Eye (tissue), 1 donor: Measurements from ENCODE around the gene MS4A1.
"Not testable (repeated sequence)": the region's sequence is repeated elsewhere in the genome, so short reads cannot be mapped to it uniquely, and the experiment has no call there.

ENCODE experiments used
- DNase-seq: peaks from one replicate; pipeline ENCODE4 v3.0.0-alpha.2; 2015

MS4A1 gene

GRCh38 chr11:60455531-60456042 is at the start of gene MS4A1:
Gene MS4A1 (plus strand): TSS chr11:60455847. CDS start chr11:60462375, 6,528 bp downstream.
- DNase-seq, result no peak

DNA sequence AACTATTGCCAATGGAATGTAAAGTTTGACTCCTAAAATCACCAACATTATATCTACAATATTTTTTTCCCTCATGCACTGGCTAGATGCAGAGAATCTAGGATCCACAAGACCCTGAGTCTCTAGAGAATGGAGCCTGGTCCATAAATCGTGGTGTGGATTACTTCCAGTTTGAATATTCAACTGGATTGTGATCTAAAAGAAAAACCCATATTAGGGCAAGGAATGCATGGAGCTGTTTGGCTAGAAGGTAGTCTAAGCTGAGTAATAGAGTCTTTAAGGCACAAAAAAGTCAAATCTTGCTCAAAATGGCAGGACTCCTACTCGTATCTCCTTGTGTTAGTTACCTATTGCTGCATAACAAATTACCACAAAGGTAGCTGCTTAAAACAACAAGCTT is 35.6 kb upstream of the MS4A1 start:
- no peak for DNase-seq

GRCh38 chr11:60422609-60423008 is 33.0 kb upstream of the MS4A1 start:
- DNase-seq, result no peak

DNA sequence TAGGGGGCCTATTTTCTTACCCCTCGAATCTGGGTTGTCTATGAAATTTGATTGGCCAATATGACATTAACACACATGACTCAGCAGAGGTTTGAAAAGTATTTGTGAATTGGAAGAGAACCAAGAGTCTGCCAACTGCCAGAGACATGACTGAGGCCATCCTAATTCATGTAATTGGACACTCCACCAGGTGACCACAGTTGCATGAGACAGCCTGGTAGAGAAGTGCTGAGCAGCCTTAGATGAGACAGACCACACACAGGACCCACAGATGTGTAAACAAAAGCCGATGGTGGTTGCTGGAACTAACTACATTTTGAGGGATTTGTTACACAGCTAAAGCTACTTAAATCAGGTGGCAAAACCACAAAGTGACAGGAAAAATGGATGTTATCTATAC is 27.1 kb upstream of the MS4A1 start:
- no peak for DNase-seq

- DNase-seq, result no peak
Observed at GRCh38 chr11:60429272-60429671, 26.4 kb upstream of the MS4A1 start, which contains the start of gene MS4A5. Gene MS4A5 (plus strand): TSS chr11:60429572. CDS start chr11:60429675, 103 bp downstream.

- DNase-seq, result no peak
Observed at GRCh38 chr11:60431251-60431650, 24.4 kb upstream of the MS4A1 start.

- DNase-seq, result no peak
Observed at GRCh38 chr11:60433401-60433800, 22.2 kb upstream of the MS4A1 start.

- DNase-seq, result no peak
Observed at GRCh38 chr11:60447070-60447469, 8.6 kb upstream of the MS4A1 start.

DNA sequence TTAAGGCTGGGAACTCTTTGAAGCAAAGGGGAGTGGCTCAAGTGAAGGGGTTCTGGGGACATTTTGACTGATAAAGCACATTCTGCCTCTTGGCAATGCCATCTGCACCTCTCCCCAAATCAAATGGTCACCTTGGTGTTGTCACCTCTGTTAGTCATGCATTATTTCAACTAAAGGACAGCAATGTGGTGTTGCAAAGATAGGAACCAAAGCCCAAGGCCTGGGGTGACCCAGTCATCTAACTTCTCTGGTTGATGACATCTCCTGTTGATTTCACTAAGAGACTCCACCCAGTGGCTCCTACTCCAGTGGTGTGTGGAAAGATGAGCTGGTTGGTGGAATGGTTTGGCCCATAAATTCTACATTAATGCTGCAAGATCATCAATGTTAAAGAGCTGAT is 7.8 kb upstream of the MS4A1 start:
- no peak for DNase-seq

GRCh38 chr11:60451185-60451584 is 4.5 kb upstream of the MS4A1 start:
- not testable (repeated sequence) for DNase-seq

GRCh38 chr11:60454212-60454611 is 1.4 kb upstream of the MS4A1 start:
- no peak for DNase-seq

DNA sequence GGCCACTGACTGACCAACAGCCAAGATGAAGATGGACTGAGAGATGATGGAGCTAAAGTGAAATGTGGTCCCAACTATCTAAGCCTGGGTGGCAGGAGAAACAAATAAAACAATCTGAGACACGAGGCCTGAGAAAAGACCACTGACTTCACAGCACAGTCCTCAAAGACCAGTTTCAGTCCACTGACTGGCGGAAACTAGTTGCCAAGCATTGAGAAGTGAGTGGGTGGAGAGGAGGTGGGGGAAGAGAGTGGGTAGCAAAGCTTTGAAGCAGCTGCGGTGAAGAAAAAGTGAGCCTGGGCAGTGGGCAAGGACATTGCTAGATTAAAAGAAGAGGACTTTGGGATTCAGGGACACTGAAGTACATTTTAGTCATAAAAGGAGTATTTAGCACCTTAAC is 1.9 kb downstream of the MS4A1 start:
- DNase-seq, result no peak

- no peak for DNase-seq
Observed at GRCh38 chr11:60459345-60459744, 3.7 kb downstream of the MS4A1 start.

- DNase-seq, result no peak
Observed at GRCh38 chr11:60468829-60469228, 13.2 kb downstream of the MS4A1 start.

DNA sequence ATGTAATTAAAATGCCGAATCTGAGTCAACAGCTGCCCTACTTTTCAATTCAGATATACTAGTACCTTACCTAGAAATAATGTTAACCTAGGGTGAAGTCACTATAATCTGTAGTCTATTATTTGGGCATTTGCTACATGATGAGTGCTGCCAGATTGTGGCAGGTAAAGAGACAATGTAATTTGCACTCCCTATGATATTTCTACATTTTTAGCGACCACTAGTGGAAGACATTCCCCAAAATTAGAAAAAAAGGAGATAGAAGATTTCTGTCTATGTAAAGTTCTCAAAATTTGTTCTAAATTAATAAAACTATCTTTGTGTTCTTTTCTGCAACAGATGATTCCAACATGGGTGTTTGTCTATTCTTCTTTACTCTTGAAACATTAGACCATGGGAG is 14.1 kb downstream of the MS4A1 start:
- DNase-seq, result no peak

DNA sequence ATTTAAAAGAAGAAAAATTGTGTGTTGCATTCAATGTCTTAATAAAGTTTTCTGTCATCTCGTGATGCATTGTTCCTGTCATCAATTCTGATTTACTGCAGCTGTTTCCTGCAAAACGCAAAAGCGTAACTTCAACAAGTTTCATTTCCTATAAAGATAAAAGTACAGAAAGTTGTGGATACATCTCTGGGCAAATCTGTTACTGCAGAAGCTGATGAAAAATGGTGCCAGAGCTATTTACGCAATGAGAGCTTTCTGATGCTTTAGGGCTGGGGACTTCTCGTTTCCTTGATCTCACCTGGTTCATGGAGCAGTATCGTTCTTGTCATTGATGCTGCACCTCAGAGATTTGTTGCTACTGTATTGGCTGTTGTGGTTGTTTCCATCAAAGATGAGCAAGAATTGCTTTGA is 21.4 kb downstream of the MS4A1 start:
- no peak for DNase-seq

DNA sequence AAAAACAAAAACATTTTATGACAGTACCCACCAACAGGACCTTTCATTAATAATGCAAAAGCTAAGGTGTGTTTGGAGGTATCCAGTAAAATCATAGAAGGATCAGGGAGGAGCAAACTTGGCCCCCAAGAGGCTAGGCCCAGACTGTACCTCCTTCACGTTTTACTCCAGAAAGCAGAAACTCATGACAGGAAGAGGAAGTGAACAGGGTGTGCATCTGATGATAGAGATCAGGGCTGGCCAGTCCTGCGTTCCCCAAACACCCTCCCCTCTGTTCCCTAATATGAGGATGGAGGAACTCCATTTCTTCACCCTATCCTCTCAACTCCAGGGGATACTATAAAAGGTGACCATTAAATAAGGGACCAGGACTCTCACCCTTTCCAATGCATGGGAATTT is 26.7 kb downstream of the MS4A1 start:
- no peak for DNase-seq

GRCh38 chr11:60485987-60486386 is 30.3 kb downstream of the MS4A1 start:
- no peak for DNase-seq

GRCh38 chr11:60492488-60493009 is 36.9 kb downstream of the MS4A1 start, which contains the start of gene MS4A12:
Gene MS4A12 (plus strand): TSS chr11:60492778. CDS start chr11:60497319, 4,541 bp downstream.
- DNase-seq, result no peak

- DNase-seq, result no peak
Observed at GRCh38 chr11:60493454-60493853, 37.8 kb downstream of the MS4A1 start.

DNA sequence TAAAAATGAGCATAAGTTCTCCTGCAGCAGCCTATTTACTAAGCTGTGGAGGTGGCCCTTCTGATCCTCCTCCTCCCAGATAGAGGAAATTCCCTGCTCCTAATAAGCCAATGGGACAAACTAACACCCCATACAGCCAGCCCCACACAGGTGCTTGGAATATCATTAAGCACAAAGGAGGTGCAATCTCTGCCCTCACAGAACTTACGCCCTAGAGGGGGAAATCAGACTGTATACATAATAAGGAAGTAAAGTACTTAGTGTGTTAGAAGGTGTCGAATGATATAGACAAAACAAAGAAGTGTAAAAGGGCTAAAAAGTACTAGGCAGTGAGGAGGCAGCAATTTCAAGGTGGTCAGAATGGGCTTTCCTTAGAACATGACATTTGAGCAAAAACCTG is 42.8 kb downstream of the MS4A1 start:
- no peak for DNase-seq

- no peak for DNase-seq
Observed at GRCh38 chr11:60498853-60499252, 43.2 kb downstream of the MS4A1 start.

GRCh38 chr11:60500276-60500910 is 44.7 kb downstream of the MS4A1 start:
- no peak for DNase-seq

- no peak for DNase-seq
Observed at GRCh38 chr11:60502221-60502775, 46.7 kb downstream of the MS4A1 start.
